Neural cell (in vitro differentiated cells): Measurements from ENCODE around the gene TLR2. TPM values are rescaled to one million over a fixed set of nuclear protein-coding genes. Genes with fewer than 3 reads are reported as not detected.

ENCODE experiments used
- H2AFZ ChIP-seq: fragments of 200-600, 300-800 bp; sonication (generic), shearing (Covaris generic); 2 replicates; pipeline ENCODE4 v1.6.0; 2014; ENCODE audit warnings: low read depth, mild to moderate bottlenecking, antibody characterized with exemption, low read length, moderate library complexity
- H3F3A ChIP-seq: fragments of 200-600 bp; shearing (Covaris generic); 2 replicates; pipeline ENCODE4 v1.6.1; 2016; ENCODE audit warnings: mild to moderate bottlenecking, moderate library complexity, mixed read lengths, antibody characterized with exemption, low read length; ENCODE audit not compliant: insufficient read depth, poor library complexity, severe bottlenecking
- H3K27ac ChIP-seq: fragments of 200-600, 300-800 bp; sonication (generic), shearing (Covaris generic); 2 replicates; pipeline ENCODE4 v1.5.1; 2014; ENCODE audit warnings: mild to moderate bottlenecking, low read length, moderate library complexity
- H3K27me3 ChIP-seq: fragments of 300-800, 200-600 bp; sonication (generic), shearing (Covaris generic); 2 replicates; pipeline ENCODE4 v1.6.0; 2014; ENCODE audit warnings: mild to moderate bottlenecking, low read depth, low read length, moderate library complexity; ENCODE audit not compliant: insufficient read depth
- H3K36me3 ChIP-seq: fragments of 300-800, 200-600 bp; sonication (generic), shearing (Covaris generic); 2 replicates; pipeline ENCODE4 v1.5.1; 2014; ENCODE audit warnings: mild to moderate bottlenecking, antibody characterized with exemption, low read length, moderate library complexity; ENCODE audit not compliant: insufficient read depth
- H3K4me2 ChIP-seq: fragments of 300-800, 200-600 bp; sonication (generic), shearing (Covaris generic); 2 replicates; pipeline ENCODE4 v1.6.0; 2014; ENCODE audit warnings: mild to moderate bottlenecking, low read length
- H3K4me3 ChIP-seq: fragments of 300-800, 200-600 bp; sonication (generic), shearing (Covaris generic); 2 replicates; pipeline ENCODE4 v1.5.1; 2014; ENCODE audit warnings: mild to moderate bottlenecking, low read length, moderate library complexity
- H3K79me2 ChIP-seq: fragments of 200-600 bp; shearing (Covaris generic); replicated peaks from 2 replicates; pipeline ENCODE4 v1.6.0; 2014; ENCODE audit warnings: mild to moderate bottlenecking, low read length, moderate library complexity; ENCODE audit not compliant: insufficient read depth
- H3K9ac ChIP-seq: fragments of 300-800, 200-600 bp; sonication (generic), shearing (Covaris generic); 2 replicates; pipeline ENCODE4 v1.6.1; 2016; ENCODE audit warnings: mild to moderate bottlenecking, low read length, mixed read lengths
- H3K9me2 ChIP-seq: fragments of 200-600 bp; shearing (Covaris generic); 2 replicates; pipeline ENCODE4 v1.6.1; 2016; ENCODE audit warnings: mild to moderate bottlenecking, low read length, mixed read lengths; ENCODE audit not compliant: insufficient read depth
- H3K9me3 ChIP-seq: fragments of 200-600, 300-800 bp; sonication (generic), shearing (Covaris generic); 2 replicates; pipeline ENCODE4 v1.6.1; 2016; ENCODE audit warnings: mild to moderate bottlenecking, mixed run types, low read length, moderate library complexity, mixed read lengths
- H4K20me1 ChIP-seq: fragments of 200-600 bp; shearing (Covaris generic); 2 replicates; pipeline ENCODE4 v1.6.1; 2016; ENCODE audit warnings: mild to moderate bottlenecking, mixed run types; ENCODE audit not compliant: insufficient read depth
- CTCF ChIP-seq: fragments of 450-650 bp; IDR thresholded peaks from 2 replicates; pipeline ENCODE4 v1.5.1; 2014; ENCODE audit warnings: antibody characterized with exemption, mild to moderate bottlenecking, moderate library complexity; ENCODE audit not compliant: poor library complexity, severe bottlenecking
- EP300 ChIP-seq: fragments of 450-650 bp; conservative IDR thresholded peaks from 2 replicates; pipeline ENCODE4 v1.6.1; 2014; ENCODE audit warnings: antibody characterized with exemption, mild to moderate bottlenecking, moderate library complexity; ENCODE audit not compliant: poor library complexity, severe bottlenecking
- EZH2 ChIP-seq: fragments of 200-600, 300-800 bp; shearing (Covaris generic), sonication (generic); IDR thresholded peaks from 2 replicates; pipeline ENCODE4 v1.6.1; 2014; ENCODE audit warnings: antibody characterized with exemption, low read length, borderline replicate concordance, mild to moderate bottlenecking; ENCODE audit not compliant: insufficient read depth, poor library complexity, severe bottlenecking
- MXI1 ChIP-seq: fragments of 450-650 bp; conservative IDR thresholded peaks from 2 replicates; pipeline ENCODE4 v1.6.1; 2014; ENCODE audit warnings: antibody characterized with exemption, mild to moderate bottlenecking; ENCODE audit not compliant: poor library complexity, severe bottlenecking
- POLR2AphosphoS5 ChIP-seq: IDR thresholded peaks from 2 replicates; pipeline ENCODE4 v1.6.1; 2012
- RAD21 ChIP-seq: fragments of 450-650 bp; conservative IDR thresholded peaks from 2 replicates; pipeline ENCODE4 v1.6.1; 2014; ENCODE audit warnings: antibody characterized with exemption, mild to moderate bottlenecking, moderate library complexity
- REST ChIP-seq: IDR thresholded peaks from 2 replicates; pipeline ENCODE4 v1.6.1; 2012; ENCODE audit warnings: borderline replicate concordance
- SMC3 ChIP-seq: fragments of 450-650 bp; conservative IDR thresholded peaks from 2 replicates; pipeline ENCODE4 v1.6.1; 2014; ENCODE audit warnings: antibody characterized with exemption, mild to moderate bottlenecking, moderate library complexity; ENCODE audit not compliant: poor library complexity
- TAF1 ChIP-seq: IDR thresholded peaks from 2 replicates; pipeline ENCODE4 v1.6.1; 2012; ENCODE audit warnings: low read depth
- polyA plus RNA-seq: library from polyadenylated mRNA; depleted of rRNA; stranded (reverse); fragments of >200 nt; gene quantifications from 2 replicates; pipeline ENCODE4 v1.2.3, GENCODE V29; 2014

The TLR2 gene
- polyA plus RNA-seq, 1 donor from 2014 or later = not detected

GRCh38 chr4:153668647-153669046 lies 15.4 kb upstream of the TLR2 start:
- no peak overlapping the region for H2AFZ ChIP-seq
- H4K20me1 ChIP-seq = no peaks in the 10 kb centered on the region

GRCh38 chr4:153669838-153670237 lies 14.2 kb upstream of the TLR2 start:
- H3K9me3 ChIP-seq = no peaks in the 10 kb centered on the region
- no peaks in the 10 kb centered on the region for H3F3A ChIP-seq
- no peak overlapping the region for H3K4me2 ChIP-seq
- no peaks in the 10 kb centered on the region for H4K20me1 ChIP-seq
- no peak overlapping the region for H3K27ac ChIP-seq
- H3K9me2 ChIP-seq = no peaks in the 10 kb centered on the region
- no peak overlapping the region for H2AFZ ChIP-seq
- no peak for TF ChIP-seq TAF1
- no peak for TF ChIP-seq EP300
- no peaks in the 10 kb centered on the region for H3K79me2 ChIP-seq
- no peak overlapping the region for H3K4me3 ChIP-seq
- no peaks in the 10 kb centered on the region for H3K27me3 ChIP-seq
- no peak overlapping the region for H3K9ac ChIP-seq
- no peaks in the 10 kb centered on the region for H3K36me3 ChIP-seq

More at GRCh38 chr4:153668647-153669046, 15.4 kb upstream of the TLR2 start:
- H3K27me3 ChIP-seq = no peaks in the 10 kb centered on the region
- no peaks in the 10 kb centered on the region for H3K79me2 ChIP-seq
- H3F3A ChIP-seq = no peaks in the 10 kb centered on the region
- TF ChIP-seq RAD21 (no peak), MXI1 (no peak), EP300 (no peak), REST (no peak), SMC3 (no peak), POLR2AphosphoS5 (no peak)
- no peak overlapping the region for H3K4me2 ChIP-seq
- H3K9me2 ChIP-seq = no peaks in the 10 kb centered on the region
- no peak overlapping the region for H3K27ac ChIP-seq
- H3K4me3 ChIP-seq = no peak overlapping the region
- H3K36me3 ChIP-seq = no peaks in the 10 kb centered on the region
- no peaks in the 10 kb centered on the region for H3K9me3 ChIP-seq
- no peak overlapping the region for H3K9ac ChIP-seq

DNA sequence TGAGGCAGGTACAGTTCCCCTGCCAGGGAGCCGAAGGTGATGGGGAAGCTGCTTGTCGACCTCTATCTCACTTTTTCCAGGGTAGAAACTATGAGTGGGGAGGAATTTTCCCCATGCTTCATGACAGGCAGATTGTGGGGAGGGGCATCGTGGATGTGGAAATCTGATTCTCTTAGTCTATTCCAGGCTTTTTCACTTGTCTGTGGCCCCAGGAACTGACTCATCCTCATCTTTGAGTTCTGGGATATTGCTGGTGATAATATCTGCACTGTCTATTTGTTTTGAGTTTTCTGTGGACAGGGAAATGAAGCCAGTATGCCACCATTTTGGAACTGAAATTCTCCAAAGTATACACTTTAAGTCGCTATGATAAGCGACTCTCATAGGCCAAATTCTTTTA lies 7.6 kb upstream of the TLR2 start:
- Histone ChIP-seq H2AFZ (no peak overlapping the region), H3K36me3 (no peaks in the 10 kb centered on the region), H3K9me2 (no peaks in the 10 kb centered on the region), H3F3A (no peaks in the 10 kb centered on the region), H3K4me3 (no peak overlapping the region), H3K9me3 (peaks cover 3% of the 10 kb centered on the region), H3K79me2 (no peaks in the 10 kb centered on the region), H3K27me3 (no peaks in the 10 kb centered on the region), H3K27ac (no peak overlapping the region), H4K20me1 (no peaks in the 10 kb centered on the region), H3K9ac (no peak overlapping the region), H3K4me2 (no peak overlapping the region)
- TF ChIP-seq EZH2 = no peak
- no peak for TF ChIP-seq TAF1
- TF ChIP-seq EP300 = no peak
- TF ChIP-seq MXI1 = no peak
- TF ChIP-seq REST = no peak
- TF ChIP-seq POLR2AphosphoS5 = no peak
- no peak for TF ChIP-seq CTCF
- TF ChIP-seq RAD21 = no peak
- no peak for TF ChIP-seq SMC3
